Panc1 (cell line): Measurements from ENCODE around the gene PRKD1. TPM values are rescaled to one million over a fixed set of nuclear protein-coding genes. Genes with fewer than 3 reads are reported as not detected.

Experiments
- ATAC-seq: fragments of 200-7000 bp; cut with Tn5 transposase; 2 replicates; pipeline ENCODE4 v1.9.1; 2020; ENCODE audit warnings: mild to moderate bottlenecking, moderate library complexity
- BruUV-seq: library from RNA; stranded (reverse); fragments of 400-500 nt; replicated peaks from 2 replicates; lab custom pipeline; 2021; lab: Mats Ljungman, UMichigan
- CTCF ChIA-PET: fragments of 300-600 bp; sonication (Branson Sonifier 250); formaldehyde crosslinking; loops from one replicate; lab custom pipeline; 2022; ENCODE audit warnings: antibody characterized with exemption; lab: Charles Lee
- POLR2A ChIA-PET: fragments of 300-600 bp; sonication (Branson Sonifier 250); formaldehyde crosslinking; loops from one replicate; lab custom pipeline; 2022; ENCODE audit warnings: antibody characterized with exemption; lab: Charles Lee
- DNase-seq: peaks from one replicate; pipeline ENCODE4 v3.0.0-alpha.2; 2010; ENCODE audit warnings: low read depth, low spot score
- H3K27ac ChIP-seq: 2 replicates; pipeline ENCODE4 v1.5.1; 2011; ENCODE audit warnings: mild to moderate bottlenecking, low read length, inconsistent platforms
- H3K27me3 ChIP-seq: fragments of 200-500 bp; sonication (Bioruptor generic); 2 replicates; pipeline ENCODE4 v1.6.0; 2014; ENCODE audit warnings: low read length, inconsistent platforms; ENCODE audit not compliant: control insufficient read depth, insufficient read depth
- H3K36me3 ChIP-seq: fragments of 200-500 bp; sonication (Bioruptor generic); 2 replicates; pipeline ENCODE4 v1.5.1; 2014; ENCODE audit warnings: inconsistent platforms, mild to moderate bottlenecking, low read length, moderate library complexity; ENCODE audit not compliant: control insufficient read depth, insufficient read depth
- H3K4me1 ChIP-seq: 2 replicates; pipeline ENCODE4 v1.5.1; 2011; ENCODE audit warnings: inconsistent platforms, mild to moderate bottlenecking, low read length, moderate library complexity; ENCODE audit not compliant: control insufficient read depth, insufficient read depth
- H3K4me3 ChIP-seq, 2 experiments: 2 replicates each; pipeline ENCODE4 v1.5.1; 2011 to 2012; ENCODE audit warnings: low read depth in 2 of 2, low read length in 2 of 2, mild to moderate bottlenecking in 2 of 2, inconsistent platforms in 1 of 2, moderate library complexity in 1 of 2
- H3K9me3 ChIP-seq: fragments of 200-500 bp; sonication (Bioruptor generic); 2 replicates; pipeline ENCODE4 v1.5.1; 2014; ENCODE audit warnings: low read depth, mild to moderate bottlenecking, inconsistent platforms, low read length, moderate library complexity; ENCODE audit not compliant: control insufficient read depth, insufficient read depth
- CTCF ChIP-seq: fragments of 450-650 bp; IDR thresholded peaks from 2 replicates; pipeline ENCODE4 v1.5.1; 2017; ENCODE audit warnings: mild to moderate bottlenecking
- POLR2AphosphoS5 ChIP-seq: IDR thresholded peaks from 2 replicates; pipeline ENCODE4 v1.6.1; 2012; ENCODE audit warnings: mild to moderate bottlenecking, low read depth, low read length, moderate library complexity
- REST ChIP-seq, 2 experiments: IDR thresholded peaks; 2 replicates each; pipeline ENCODE4 v1.6.1; 2011 to 2012; ENCODE audit warnings: low read depth in 2 of 2, control low read depth in 1 of 2, low read length in 1 of 2, mild to moderate bottlenecking in 1 of 2, moderate library complexity in 1 of 2; ENCODE audit not compliant: insufficient read depth in 1 of 2
- SIN3A ChIP-seq: IDR thresholded peaks from 2 replicates; pipeline ENCODE4 v1.6.1; 2012; ENCODE audit warnings: low read depth, mild to moderate bottlenecking, low read length, moderate library complexity, borderline replicate concordance; ENCODE audit not compliant: insufficient read depth
- TCF7L2 ChIP-seq: IDR thresholded peaks from 2 replicates; pipeline ENCODE4 v1.6.1; 2011; ENCODE audit warnings: mild to moderate bottlenecking, low read depth, low read length, inconsistent platforms
- in situ Hi-C: cut with HindIII; loops from 2 replicates; pipeline ENCODE4 v1.10.0; 2016; ENCODE audit warnings: low sequenced_read_pairs, low pct_unique_long_range_greater_than_20kb
- intact Hi-C: fragments of 100-400 bp; cut with micrococcal nuclease; formaldehyde crosslinking; loops from one replicate; pipeline ENCODE4 v1.10.0; 2022; ENCODE audit not compliant: unreplicated experiment
- total RNA-seq: library from RNA; stranded (reverse); gene quantifications from one replicate; pipeline ENCODE4 v1.2.1, GENCODE V29; 2021; ENCODE audit not compliant: unreplicated experiment

The PRKD1 gene
- total RNA-seq, 1 experiment from 2014 or later, result 8.2 TPM

- TF ChIP-seq REST (IDR thresholded peaks at IDR 0.05; ENCODE audit: insufficient read depth in 1 of 2, low read depth in 2 of 2, low read length in 1 of 2) (no peak), POLR2AphosphoS5 (no peak), SIN3A (no peak), TCF7L2 (no peak), CTCF (no peak)
- no TSS peak for BruUV-seq
- no peaks in the 10 kb centered on the region for H3K36me3 ChIP-seq
- no peaks in the 10 kb centered on the region for H3K27me3 ChIP-seq
- H3K4me1 ChIP-seq, result no peaks in the 10 kb centered on the region; the same call in 1 of the 2 replicates
- in situ Hi-C loops (no loop called here), intact Hi-C loops (no loop called here)
- no peaks in the 10 kb centered on the region for H3K9me3 ChIP-seq
- no peak overlapping the region for H3K27ac ChIP-seq
- H3K4me3 ChIP-seq, result no peak overlapping the region
- ChIA-PET CTCF (no interaction called here), POLR2A (no interaction called here)
- no peak for DNase-seq
- no peak for ATAC-seq
Observed at GRCh38 chr14:29800961-29801360, 126.7 kb downstream of the PRKD1 start.

GRCh38 chr14:29799464-29800095, 128.1 kb downstream of the PRKD1 start:
- TF ChIP-seq CTCF, result no peak
- no peak for TF ChIP-seq TCF7L2
- TF ChIP-seq POLR2AphosphoS5, result no peak
- TF ChIP-seq REST (IDR thresholded peaks at IDR 0.05; ENCODE audit: insufficient read depth in 1 of 2, low read depth in 2 of 2, low read length in 1 of 2), result no peak
- TF ChIP-seq SIN3A, result no peak
- intact Hi-C loops, result no loop called here
- BruUV-seq, result no TSS peak
- H3K36me3 ChIP-seq, result no peaks in the 10 kb centered on the region
- H3K27me3 ChIP-seq, result no peaks in the 10 kb centered on the region
- no peak overlapping the region for H3K27ac ChIP-seq
- H3K4me1 ChIP-seq, result no peaks in the 10 kb centered on the region
- no peak overlapping the region for H3K4me3 ChIP-seq
- ChIA-PET CTCF (interaction anchor here (0.6 kb wide), 2 partner anchors 98 to 1021 kb away, joined by 3 read pairs; no protein-coding TSS in a partner anchor), POLR2A (no interaction called here)
- in situ Hi-C loops, result no loop called here
- DNase-seq, result no peak
- no peak for ATAC-seq
- no peaks in the 10 kb centered on the region for H3K9me3 ChIP-seq
